ENCODE measurements around the gene RHBDF1.

Gene RHBDF1

GRCh38 chr16:94918-95265, 22.5 kb upstream of the RHBDF1 start:
- TF ChIP-seq EZH2 (optimal IDR thresholded peaks at IDR 0.05; ENCODE audit: low read depth, low read length), result no peak
- TF ChIP-seq EZH2phosphoT487 (IDR thresholded peaks at IDR 0.05; ENCODE audit: low read length), result no peak
- TF ChIP-seq CTCF (IDR thresholded peaks at IDR 0.05; ENCODE audit: low read length), result no peak
- H3K4me1 ChIP-seq (ENCODE audit: low read length), result no peaks in the 10 kb centered on the region
- DNase-seq, result no peak
- no peaks in the 10 kb centered on the region for H3K79me2 ChIP-seq (ENCODE audit: low read length)
- no peaks in the 10 kb centered on the region for H3K9me2 ChIP-seq (replicated peaks; ENCODE audit: insufficient read depth, low read length)
- no peaks in the 10 kb centered on the region for H3F3A ChIP-seq (ENCODE audit: insufficient read depth, low read length)
- no peak overlapping the region for H2AFZ ChIP-seq (ENCODE audit: low read length)
- H3K4me3 ChIP-seq (ENCODE audit: low read length), result no peak overlapping the region
- H3K27ac ChIP-seq (ENCODE audit: low read length), result no peak overlapping the region
- no peak overlapping the region for H3K4me2 ChIP-seq (ENCODE audit: low read depth, low read length)
- H3K9me3 ChIP-seq (replicated peaks; ENCODE audit: insufficient read depth, low read length), result no peaks in the 10 kb centered on the region
- no peak overlapping the region for H3K9ac ChIP-seq (ENCODE audit: low read length)
- no peaks in the 10 kb centered on the region for H3K36me3 ChIP-seq (replicated peaks; ENCODE audit: insufficient read depth, low read length)
- no peaks in the 10 kb centered on the region for H4K20me1 ChIP-seq (ENCODE audit: insufficient read depth, low read length)
- H3K27me3 ChIP-seq (replicated peaks; ENCODE audit: insufficient read depth, low read length), result no peaks in the 10 kb centered on the region

GRCh38 chr16:92431-93339, 20.3 kb upstream of the RHBDF1 start:
- Histone ChIP-seq H3K27ac (ENCODE audit: low read length) (no peak overlapping the region), H3K9ac (ENCODE audit: low read length) (no peak overlapping the region), H2AFZ (ENCODE audit: low read length) (no peak overlapping the region), H4K20me1 (ENCODE audit: insufficient read depth, low read length) (no peaks in the 10 kb centered on the region), H3K9me2 (replicated peaks; ENCODE audit: insufficient read depth, low read length) (no peaks in the 10 kb centered on the region), H3K79me2 (ENCODE audit: low read length) (no peaks in the 10 kb centered on the region), H3K9me3 (replicated peaks; ENCODE audit: insufficient read depth, low read length) (no peaks in the 10 kb centered on the region), H3F3A (ENCODE audit: insufficient read depth, low read length) (no peaks in the 10 kb centered on the region), H3K4me1 (ENCODE audit: low read length) (no peaks in the 10 kb centered on the region), H3K4me3 (ENCODE audit: low read length) (no peak overlapping the region), H3K27me3 (replicated peaks; ENCODE audit: insufficient read depth, low read length) (no peaks in the 10 kb centered on the region), H3K4me2 (ENCODE audit: low read depth, low read length) (no peak overlapping the region), H3K36me3 (replicated peaks; ENCODE audit: insufficient read depth, low read length) (no peaks in the 10 kb centered on the region)
- TF ChIP-seq EZH2 (optimal IDR thresholded peaks at IDR 0.05; ENCODE audit: low read depth, low read length) (no peak), CTCF (IDR thresholded peaks at IDR 0.05; ENCODE audit: low read length) (no peak), EZH2phosphoT487 (IDR thresholded peaks at IDR 0.05; ENCODE audit: low read length) (no peak)
- DNase-seq, result no peak

GRCh38 chr16:91484-91883, 19.1 kb upstream of the RHBDF1 start:
- no peaks in the 10 kb centered on the region for H4K20me1 ChIP-seq (ENCODE audit: insufficient read depth, low read length)
- H3K36me3 ChIP-seq (replicated peaks; ENCODE audit: insufficient read depth, low read length), result no peaks in the 10 kb centered on the region
- H3K9ac ChIP-seq (ENCODE audit: low read length), result no peak overlapping the region
- no peaks in the 10 kb centered on the region for H3K9me2 ChIP-seq (replicated peaks; ENCODE audit: insufficient read depth, low read length)
- no peak for DNase-seq
- H3K4me1 ChIP-seq (ENCODE audit: low read length), result no peaks in the 10 kb centered on the region
- no peak overlapping the region for H2AFZ ChIP-seq (ENCODE audit: low read length)
- H3K9me3 ChIP-seq (replicated peaks; ENCODE audit: insufficient read depth, low read length), result no peaks in the 10 kb centered on the region
- no peaks in the 10 kb centered on the region for H3K27me3 ChIP-seq (replicated peaks; ENCODE audit: insufficient read depth, low read length)
- H3K4me2 ChIP-seq (ENCODE audit: low read depth, low read length), result no peak overlapping the region
- no peak overlapping the region for H3K4me3 ChIP-seq (ENCODE audit: low read length)
- H3F3A ChIP-seq (ENCODE audit: insufficient read depth, low read length), result no peaks in the 10 kb centered on the region
- no peak overlapping the region for H3K27ac ChIP-seq (ENCODE audit: low read length)
- TF ChIP-seq CTCF (IDR thresholded peaks at IDR 0.05; ENCODE audit: low read length) (no peak), EZH2 (optimal IDR thresholded peaks at IDR 0.05; ENCODE audit: low read depth, low read length) (no peak), EZH2phosphoT487 (IDR thresholded peaks at IDR 0.05; ENCODE audit: low read length) (no peak)
- no peaks in the 10 kb centered on the region for H3K79me2 ChIP-seq (ENCODE audit: low read length)
